ENCODE data around the gene NTPCR. TPM values are rescaled to one million over a fixed set of nuclear protein-coding genes. Genes with fewer than 3 reads are reported as not detected.

Gene NTPCR
- total RNA-seq = 10 to 100 TPM; 18.5 to 32.9 (median 25.1) TPM

DNA sequence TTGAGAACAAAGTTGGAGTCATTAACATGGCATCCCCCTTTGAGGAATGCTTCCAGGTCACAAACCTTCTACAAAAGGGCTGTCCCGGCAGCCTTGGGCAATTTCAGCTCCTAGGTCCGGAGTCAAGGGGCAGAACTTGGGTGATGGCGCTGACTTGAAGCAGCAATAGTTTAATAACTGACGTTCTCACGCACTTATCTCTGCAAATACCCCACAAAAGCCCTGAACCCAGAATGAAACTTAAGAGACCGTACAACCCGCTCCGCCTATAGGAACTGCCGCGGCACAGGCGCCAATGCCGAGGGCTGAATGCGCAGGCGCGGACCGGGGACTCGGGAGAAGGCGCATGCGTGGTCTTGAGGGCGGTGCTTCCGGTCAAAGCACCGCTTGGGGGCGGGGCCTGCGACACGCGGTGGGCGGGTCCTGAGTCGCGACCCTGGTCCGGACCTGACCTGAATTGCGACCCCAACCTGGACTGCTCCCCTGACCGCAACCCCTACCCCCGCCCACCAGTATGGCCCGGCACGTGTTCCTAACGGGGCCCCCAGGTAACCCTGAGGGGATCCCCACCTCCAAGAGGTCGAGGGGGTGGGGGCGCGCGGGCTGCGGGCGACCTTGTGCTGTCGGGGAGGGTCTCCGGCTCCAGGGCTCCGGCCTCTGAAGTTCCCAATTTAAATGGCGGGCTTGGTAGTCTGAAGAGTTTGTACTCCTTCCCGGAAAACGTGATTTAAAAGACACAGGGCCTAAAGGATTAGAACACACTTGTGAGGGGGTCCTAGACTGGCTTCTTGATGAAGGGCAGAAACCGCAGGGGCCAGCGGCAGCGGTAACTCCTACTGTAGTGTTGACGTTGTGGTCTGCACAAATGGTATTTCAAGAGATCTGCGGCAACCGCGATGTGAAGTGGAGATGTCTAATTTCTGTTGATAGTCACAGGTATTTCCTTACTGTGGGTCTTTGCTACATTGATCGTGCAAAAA lies at the start of gene NTPCR:
TSS of gene NTPCR (plus strand) at position 415 of the 980 bp plus-strand sequence. CDS start at position 515, 100 bp downstream.
- ATAC-seq (ENCODE audit: low FRiP score) (peak; percentile 97), DNase-seq (ENCODE audit: low spot score) (peak; percentile 87)
- TF ChIP-seq CTCF (IDR thresholded peaks at IDR 0.05) = no peak

DNA sequence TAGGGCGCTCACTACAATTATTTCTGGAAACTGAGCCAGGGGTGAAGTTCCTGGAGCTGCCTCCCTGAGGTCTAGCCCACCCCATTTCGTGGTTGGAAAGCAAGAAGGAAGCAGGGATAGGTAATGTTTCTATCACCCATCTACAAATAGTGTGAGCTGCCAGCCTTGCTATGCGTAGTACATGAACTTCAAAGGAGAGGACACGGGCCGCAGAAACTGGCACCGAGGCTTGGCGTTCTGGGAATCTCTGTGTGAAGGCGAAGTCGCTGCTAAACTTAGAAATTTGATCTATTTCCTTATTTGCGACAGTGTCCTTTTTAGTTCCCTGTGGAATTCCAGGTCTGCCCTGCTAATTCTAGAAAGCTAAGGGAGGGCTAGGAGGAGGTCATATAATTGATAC lies 49.6 kb upstream of the NTPCR start:
- TF ChIP-seq CTCF (IDR thresholded peaks at IDR 0.05) = no peak
- DNase-seq (ENCODE audit: low spot score) (no peak), ATAC-seq (ENCODE audit: low FRiP score) (no peak)

DNA sequence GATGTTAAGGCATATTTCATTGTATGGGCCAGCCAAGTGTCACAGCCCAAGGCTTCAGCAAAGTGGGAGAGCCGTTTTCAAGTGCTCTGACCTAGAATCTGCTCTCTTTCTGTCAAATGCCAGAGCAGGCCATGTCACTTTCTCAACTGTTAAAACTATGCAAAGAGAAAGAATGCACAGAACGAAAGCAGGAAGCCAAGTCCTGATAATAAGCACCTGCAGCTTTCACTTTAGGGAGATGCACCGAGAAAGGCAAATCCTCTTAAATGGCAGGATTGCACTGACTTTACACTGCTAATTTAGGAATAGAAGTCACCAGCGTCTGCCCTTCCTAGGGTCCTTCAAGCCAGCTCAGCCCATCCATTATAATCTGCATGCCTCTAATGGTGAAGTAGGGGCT lies 49.2 kb upstream of the NTPCR start:
- DNase-seq (ENCODE audit: low spot score) = no peak
- TF ChIP-seq CTCF (IDR thresholded peaks at IDR 0.05) = no peak
- ATAC-seq (ENCODE audit: low FRiP score) = no peak

DNA sequence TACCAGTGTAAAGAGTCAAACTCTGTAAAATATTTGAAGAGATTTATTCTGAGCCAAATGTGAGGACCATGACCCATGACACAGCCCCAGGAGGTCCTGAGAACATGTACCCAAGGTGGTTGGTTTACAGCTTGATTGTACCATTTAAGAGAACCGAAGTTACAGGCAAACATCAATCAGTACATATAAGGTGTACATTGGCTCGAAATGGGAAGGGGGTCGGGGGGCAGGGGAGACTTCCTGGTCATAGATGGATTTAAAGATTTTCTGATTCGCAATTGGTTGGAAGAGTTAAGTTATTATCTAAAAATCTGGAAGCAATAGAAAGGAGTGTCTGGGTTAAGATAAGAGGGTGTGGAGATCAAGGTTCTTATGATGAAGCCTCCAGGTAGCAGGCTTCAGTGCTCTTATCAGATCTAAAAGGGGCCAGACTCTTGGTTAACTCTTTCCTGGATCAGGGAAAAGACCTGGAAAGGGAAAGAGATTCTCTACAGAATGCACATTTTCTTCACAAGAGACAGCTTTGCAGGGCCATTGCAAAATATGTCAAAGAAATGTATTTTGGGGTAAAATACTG lies 47.5 kb upstream of the NTPCR start:
- TF ChIP-seq CTCF (IDR thresholded peaks at IDR 0.05) = no peak

GRCh38 chr1:232904131-232904530 lies 46.3 kb upstream of the NTPCR start:
- ATAC-seq (ENCODE audit: low FRiP score) (no peak), DNase-seq (ENCODE audit: low spot score) (no peak)
- TF ChIP-seq CTCF (IDR thresholded peaks at IDR 0.05) = no peak

More for the DNA sequence above, 47.5 kb upstream of the NTPCR start:
- ATAC-seq (ENCODE audit: low FRiP score) (no peak), DNase-seq (ENCODE audit: low spot score) (no peak)

DNA sequence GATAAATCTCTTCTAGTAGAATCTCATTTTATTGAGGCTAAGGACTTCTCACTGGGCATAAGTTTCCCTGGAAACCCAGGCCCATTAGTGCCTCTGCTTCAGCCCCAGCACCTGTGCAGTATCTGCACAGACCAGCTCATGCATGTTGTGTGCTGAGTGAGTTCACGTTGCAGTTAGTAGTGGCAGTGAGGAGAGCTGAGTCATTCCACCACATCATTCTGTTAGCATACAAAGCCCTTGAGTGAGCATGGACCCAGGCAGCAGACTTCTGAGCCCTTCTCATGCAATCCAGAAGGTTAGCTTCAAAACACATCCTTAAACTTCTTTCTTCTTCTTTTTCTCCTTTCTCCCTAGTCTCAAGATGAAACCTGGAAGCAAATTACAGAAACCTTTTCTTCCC lies 45.8 kb upstream of the NTPCR start:
- ATAC-seq (ENCODE audit: low FRiP score) (no peak), DNase-seq (ENCODE audit: low spot score) (no peak)
- TF ChIP-seq CTCF (IDR thresholded peaks at IDR 0.05) = no peak
